Stimulated activated CD8-positive, alpha-beta memory T cell treated with anti-CD3 and anti-CD28 coated beads, Interleukin-7, amount 100 ng/mL, for 24 hours (primary cell): ENCODE measurements around the gene ARHGAP23.

Experiments
- DNase-seq: peaks from one replicate; pipeline ENCODE4 v3.0.0-alpha.2; 2020; ENCODE audit warnings: low read depth

Gene ARHGAP23, protein sequence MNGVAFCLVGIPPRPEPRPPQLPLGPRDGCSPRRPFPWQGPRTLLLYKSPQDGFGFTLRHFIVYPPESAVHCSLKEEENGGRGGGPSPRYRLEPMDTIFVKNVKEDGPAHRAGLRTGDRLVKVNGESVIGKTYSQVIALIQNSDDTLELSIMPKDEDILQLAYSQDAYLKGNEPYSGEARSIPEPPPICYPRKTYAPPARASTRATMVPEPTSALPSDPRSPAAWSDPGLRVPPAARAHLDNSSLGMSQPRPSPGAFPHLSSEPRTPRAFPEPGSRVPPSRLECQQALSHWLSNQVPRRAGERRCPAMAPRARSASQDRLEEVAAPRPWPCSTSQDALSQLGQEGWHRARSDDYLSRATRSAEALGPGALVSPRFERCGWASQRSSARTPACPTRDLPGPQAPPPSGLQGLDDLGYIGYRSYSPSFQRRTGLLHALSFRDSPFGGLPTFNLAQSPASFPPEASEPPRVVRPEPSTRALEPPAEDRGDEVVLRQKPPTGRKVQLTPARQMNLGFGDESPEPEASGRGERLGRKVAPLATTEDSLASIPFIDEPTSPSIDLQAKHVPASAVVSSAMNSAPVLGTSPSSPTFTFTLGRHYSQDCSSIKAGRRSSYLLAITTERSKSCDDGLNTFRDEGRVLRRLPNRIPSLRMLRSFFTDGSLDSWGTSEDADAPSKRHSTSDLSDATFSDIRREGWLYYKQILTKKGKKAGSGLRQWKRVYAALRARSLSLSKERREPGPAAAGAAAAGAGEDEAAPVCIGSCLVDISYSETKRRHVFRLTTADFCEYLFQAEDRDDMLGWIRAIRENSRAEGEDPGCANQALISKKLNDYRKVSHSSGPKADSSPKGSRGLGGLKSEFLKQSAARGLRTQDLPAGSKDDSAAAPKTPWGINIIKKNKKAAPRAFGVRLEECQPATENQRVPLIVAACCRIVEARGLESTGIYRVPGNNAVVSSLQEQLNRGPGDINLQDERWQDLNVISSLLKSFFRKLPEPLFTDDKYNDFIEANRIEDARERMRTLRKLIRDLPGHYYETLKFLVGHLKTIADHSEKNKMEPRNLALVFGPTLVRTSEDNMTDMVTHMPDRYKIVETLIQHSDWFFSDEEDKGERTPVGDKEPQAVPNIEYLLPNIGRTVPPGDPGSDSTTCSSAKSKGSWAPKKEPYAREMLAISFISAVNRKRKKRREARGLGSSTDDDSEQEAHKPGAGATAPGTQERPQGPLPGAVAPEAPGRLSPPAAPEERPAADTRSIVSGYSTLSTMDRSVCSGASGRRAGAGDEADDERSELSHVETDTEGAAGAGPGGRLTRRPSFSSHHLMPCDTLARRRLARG (N-terminal part only)

DNA sequence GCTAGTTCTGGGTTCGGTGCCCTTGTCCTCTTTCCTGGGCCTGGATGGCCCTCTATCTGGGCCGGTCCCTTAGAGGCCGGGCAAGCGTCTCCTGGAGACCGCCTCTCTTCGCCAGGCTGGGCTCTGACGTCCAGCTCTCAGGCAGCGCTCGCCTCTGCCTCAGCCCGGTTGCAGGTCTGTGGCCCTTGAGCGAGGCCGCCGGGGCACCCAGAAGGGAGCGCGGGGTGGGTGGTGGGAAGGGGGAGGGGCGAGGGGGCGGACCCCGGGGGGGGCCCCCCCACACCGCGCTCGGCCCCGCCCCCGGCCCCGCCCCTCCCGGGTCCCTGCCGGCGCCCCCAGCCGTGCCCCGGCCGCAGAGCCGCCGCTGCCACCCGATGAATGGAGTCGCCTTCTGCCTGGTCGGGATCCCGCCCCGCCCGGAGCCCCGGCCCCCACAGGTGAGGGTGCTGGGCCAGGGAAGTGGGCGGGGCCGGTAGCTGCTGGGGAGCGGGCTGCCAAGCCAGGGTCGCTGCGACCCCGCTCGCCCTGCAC is at the start of gene ARHGAP23:
ARHGAP23 (plus strand) TSS at position 353 of the 531 bp plus-strand sequence; CDS start at position 375, 22 bp downstream.
- no peak for DNase-seq

DNA sequence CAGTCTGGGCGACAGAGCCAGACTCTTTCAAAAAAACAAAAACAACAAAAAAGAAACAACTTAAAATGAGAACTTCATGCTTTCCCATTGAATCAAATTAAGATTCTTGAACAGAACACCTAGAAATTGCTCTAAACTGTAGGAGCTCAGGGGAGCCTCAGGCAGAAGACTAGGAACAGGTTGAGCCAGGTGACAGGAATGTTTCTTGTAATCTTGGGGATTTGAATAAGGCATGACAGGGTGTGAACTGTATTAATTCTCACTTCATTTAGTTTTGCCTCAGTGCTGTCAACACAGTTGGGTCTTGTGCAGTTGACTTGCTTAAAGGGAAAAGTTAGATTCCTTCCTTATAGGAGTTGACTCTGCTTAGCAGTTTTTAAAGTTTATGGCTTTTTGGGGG is 48.8 kb upstream of the ARHGAP23 start:
- DNase-seq = no peak

DNA sequence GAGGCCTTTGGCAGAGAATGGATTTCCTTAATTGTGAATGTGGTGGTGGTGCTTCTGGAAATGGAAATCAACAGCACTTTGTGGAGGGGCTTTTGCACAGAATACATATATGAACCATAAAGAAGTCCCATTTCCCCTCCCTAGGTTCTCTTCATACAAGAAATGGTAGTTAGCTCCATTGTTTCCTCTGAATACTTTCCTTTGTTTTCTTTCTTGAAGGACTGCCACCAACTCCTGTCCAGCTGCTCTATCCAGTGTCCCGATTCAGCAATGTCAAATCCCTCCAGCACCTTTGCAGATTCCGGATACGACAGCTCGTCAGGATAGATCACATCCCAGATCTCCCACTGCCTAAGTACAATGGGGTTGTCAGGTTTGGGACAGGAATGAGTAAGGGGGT is 33.2 kb upstream of the ARHGAP23 start:
- no peak for DNase-seq

DNA sequence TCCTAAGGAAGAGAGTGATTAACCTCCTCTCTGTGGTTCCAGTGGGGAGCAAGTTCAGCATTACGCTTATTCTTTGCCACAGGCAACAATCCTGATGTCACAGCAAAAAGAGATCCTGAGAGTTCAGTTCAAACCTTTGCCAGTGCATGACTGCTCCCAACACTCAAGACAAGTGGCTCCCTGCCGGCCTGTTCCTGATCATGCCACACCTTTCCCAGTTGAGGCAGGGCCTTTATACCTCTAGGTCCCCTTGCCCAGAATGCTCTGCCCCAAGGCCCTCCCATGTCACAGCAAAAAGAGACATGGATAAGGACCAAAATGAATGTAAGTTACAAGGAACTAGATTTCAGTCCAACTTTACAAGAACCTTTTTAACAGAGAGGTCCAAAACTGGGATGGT is 31.0 kb upstream of the ARHGAP23 start:
- DNase-seq = no peak

DNA sequence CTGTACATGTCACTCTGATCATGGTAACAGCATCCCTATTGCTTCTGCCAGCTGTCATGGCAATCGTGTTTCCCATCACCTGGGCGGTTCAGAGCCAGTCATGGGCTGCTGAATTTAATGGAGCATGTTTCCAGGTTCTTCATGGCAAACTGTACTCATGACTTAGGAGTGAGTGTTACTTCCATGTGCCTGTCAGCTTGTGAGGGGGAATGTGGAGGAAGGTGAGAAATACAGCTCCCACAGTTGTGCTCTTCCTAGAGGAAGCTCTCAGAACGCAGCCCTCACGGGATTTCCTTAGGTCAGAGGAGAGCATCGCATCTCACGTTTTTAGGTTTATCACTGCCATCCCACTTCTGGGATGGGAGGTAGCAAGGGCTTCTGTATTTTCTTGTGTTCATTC is 28.0 kb upstream of the ARHGAP23 start:
- no peak for DNase-seq

DNA sequence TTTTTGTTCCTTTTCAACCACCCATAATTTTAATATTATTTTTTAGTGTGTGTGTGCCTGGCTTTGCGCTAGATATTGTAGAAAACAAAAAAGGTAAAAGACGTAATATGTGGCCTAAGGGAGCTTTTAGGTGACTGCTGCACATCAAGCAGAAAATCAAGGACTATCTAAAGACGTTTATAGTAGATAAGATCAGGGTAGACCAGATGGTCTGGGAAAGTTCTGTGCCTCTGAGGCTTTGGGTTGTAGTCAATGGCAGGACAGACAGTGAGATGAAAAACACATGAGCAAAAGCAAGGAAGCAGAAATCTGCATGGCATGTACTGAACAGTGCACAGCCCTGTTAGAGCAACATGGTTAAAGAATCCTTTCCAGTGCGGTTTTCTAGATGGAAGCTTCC is 26.8 kb upstream of the ARHGAP23 start:
- no peak for DNase-seq

DNA sequence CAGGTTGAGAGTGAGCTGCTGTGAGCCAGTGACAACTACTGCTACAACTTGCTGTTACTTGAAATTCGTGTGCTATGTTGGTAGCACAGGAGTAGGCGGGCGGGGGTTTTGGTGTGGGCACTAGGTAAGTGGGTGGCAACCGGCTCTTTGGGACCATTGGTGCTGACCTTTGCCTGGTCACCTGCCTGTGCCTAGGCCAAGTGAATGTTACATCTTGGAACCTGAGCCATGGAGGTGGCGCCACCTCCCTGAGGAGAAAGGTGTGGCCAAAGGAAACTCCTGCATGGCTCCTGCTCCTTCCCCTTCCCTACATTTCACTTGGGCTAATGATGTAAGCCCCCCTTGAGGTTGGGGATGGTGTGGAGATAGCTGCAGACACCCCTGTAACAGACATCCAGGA is 25.4 kb upstream of the ARHGAP23 start:
- DNase-seq = no peak

DNA sequence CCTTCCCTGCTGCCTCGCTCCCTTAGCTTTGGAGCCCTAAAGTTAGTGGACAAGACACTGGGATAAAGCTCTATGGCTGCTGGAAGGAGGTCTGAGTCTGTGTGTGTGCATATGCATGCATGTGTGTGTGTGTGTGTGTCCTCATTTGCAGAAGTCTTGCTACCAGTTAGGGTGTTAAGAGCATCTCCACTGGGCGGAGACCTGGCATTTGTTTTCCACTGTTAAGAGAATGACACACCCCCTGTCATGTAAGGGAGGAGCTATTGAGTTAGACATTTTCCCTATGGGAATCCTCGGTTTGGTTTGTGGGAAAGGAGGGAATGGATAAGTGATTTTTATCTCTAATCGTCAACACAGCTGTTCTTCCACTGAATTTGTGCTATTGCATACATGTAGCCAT is 24.8 kb upstream of the ARHGAP23 start:
- no peak for DNase-seq

DNA sequence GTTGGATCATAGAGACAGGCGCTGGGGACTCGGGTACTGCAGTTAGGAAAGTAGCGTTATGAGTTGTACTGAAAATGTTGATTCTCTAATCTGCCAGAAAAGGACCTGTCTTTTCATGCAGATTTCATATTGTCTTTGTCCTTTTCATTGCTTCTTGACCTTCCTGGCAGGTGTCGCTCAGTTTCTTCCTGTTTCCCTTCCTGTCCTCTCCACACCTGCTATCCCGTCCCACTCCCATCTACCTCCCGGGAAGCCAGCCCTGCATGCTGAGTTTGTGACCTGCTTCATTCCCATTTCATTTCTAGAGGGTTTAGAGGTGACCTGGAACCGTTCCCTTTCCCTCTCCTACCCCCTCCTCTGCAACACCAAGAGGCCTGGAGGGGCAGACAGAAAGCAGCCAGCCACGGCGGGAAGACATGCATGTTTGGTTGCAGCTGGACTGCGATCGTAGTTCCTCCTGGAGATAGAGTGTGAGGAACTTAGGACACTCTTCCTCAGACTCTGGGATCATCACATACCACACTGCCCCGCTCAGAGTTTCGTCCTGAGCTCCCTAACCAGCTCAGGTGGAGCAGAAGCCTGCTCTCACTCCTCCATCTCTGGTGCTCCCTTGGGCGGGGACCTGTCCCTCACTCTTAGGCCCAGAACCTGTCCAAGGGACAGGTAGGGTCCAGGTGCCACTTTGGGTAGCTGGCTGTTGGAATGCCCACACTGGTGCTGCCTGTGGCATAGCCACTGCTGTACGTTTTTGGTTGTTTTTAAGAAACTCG is 23.9 kb upstream of the ARHGAP23 start:
- DNase-seq = no peak

DNA sequence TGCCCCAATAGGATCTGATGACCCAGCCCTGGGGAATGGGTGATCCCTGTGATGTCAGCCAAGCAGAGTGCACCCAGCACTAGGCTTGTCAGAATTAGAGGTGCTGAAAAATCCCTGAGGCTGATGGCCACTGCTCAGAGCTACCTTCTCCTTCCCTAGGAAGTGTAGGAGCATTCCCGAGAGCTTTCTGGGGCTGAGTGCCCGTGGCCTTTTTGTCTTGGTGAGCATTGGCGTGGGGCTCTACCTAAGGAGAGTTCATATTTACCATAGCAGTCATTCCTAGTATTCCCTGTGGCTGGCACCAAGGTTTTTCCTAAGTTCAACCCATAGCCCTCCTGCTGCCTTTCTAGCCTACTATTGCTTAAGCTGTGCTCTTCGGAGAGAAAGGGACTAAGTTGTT is 22.6 kb upstream of the ARHGAP23 start:
- no peak for DNase-seq

DNA sequence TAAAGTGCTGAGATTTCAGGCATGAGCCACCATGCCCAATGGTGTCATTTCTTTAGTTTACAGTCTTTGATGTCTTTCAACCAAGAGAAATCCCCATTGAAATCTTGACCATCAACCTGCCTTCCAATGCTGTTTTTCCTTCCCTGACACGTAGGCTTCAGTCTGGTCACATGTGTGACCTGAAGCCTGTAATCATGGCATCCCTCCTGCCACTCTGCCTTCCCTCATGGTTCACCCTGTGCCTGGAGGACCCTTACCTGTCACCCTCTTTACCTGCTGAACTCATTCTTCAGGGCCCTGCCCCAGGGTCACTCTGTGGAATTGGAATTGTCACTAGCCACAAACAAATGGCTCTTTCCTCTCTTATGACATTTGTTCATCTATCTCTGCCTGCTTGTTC is 18.1 kb upstream of the ARHGAP23 start:
- no peak for DNase-seq

DNA sequence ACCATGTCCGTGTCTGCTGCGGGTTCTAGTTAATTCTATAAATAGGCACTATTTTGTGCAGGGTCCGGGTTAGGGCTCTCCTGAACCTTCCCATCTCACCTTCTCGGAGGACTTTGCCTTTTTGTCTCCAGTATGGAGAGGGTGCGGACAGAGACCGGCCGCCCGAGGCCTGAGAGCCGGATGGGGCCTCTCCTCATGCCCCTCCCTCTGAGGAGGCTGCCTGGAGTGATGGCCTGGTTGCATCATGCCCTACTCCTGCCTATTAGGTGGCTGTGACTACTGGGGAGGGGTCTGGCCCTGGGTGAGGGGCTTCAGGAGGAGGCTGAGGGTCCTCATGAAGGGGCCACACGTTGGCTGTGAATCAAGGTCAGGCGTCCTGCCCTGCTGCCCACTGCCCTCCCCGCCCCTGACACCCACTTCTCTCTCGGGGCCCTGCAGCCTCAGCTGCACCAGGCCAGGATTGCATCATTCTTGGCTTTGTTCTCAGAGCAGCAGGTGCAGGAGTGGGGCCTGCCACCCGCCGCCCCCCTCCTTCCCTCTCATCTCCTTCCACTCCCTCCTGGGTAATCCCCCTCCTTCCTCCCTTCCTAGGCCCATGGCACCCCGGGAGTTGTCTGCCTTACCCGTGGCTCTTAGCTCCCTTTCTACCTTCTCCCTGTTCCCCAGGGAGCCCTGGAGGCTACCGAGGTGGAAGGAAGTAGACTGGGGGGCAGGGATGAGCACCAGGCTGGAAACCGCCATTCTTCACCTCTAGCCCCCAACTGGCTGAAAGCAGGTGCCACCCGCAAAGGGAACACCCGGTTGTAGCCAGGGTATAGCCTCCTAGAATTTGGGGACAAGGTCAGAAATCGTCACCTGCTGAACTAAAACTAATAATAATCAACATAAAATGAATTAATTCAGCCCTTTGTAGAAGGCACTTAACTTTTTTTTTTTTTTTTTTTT is 12.7 kb upstream of the ARHGAP23 start:
- no peak for DNase-seq

DNA sequence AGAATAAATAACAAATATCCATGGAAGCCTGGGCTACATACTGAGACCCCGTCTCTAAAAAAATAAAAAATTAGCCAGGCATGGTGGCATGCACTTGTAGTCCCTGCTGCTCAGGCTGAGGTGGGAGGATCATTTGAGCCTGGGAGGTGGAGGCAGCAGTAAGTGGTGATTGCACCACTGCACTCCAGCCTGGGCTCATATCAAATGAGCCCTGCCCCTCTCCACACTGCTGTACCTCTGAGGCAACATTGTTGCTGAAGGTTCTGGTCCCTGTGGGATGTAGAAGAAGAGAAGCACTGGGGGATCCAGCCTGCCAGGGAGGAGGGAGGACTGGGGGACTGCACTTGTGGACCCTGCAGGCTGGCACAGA is 11.4 kb upstream of the ARHGAP23 start:
- no peak for DNase-seq

DNA sequence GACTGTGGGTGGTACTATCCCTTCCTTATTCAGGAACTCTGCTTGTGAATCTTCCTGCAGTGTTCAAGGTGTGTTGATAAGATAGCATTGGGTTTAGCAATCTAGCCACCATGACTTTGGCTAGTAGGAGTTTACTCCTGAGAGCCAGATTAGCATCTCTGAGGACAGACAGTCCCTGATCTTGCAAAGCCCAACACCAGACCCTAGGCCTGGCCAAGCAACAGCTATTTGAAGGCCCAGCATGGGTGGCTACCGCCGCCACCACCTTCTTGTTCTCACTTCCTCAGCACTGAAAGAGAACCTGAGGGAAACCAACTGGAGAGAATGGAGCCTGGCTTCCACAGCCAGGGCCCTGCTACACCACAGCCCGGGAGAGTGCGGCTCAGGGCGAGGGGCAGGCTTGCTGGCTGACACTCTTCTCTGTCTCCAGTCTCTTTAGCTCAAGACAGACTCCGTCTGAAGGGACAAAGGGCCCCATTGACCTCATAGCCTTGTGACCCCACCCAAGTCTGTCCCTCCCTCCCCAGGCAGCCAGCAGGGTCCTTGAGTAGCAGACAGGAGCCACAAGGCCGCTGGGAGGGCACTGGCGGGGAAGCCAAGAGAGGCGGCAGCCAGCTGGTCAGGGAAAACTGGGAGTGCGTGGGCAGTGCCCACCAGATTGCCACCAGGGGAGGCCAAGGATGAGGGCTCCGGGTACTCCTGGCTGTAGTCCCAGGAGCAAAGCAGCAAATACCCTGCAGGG is 10.9 kb upstream of the ARHGAP23 start:
- no peak for DNase-seq

DNA sequence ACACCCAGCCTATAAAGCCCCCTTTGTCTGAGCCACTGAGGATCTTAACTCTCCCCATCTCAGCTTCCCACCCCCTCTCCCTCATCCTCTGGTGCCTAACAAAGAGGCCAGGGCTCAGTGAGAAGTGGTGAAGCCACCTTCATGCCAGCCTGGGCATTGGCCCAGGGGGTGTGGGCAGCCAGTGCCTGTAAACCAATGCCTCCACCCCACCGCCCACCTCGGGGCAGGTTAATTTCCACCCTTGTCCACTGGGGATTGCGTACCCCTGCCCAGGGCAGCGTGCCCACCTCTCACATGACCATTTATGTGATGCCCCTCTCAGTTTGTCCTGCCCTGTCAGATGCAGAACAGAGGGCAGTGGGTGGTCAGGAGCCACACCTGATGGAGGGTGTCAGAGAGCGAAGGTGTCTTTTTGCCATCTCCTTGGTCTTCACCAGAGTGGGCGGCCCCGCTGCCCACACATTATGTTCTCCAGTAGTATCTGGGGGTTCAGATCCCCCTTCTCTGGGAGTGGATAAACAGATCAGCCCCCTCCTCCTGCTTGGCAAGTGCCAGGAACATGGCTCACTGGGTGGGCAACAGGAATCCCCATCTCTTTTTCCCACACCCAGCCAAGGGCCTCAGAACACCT is 10.1 kb upstream of the ARHGAP23 start:
- no peak for DNase-seq

DNA sequence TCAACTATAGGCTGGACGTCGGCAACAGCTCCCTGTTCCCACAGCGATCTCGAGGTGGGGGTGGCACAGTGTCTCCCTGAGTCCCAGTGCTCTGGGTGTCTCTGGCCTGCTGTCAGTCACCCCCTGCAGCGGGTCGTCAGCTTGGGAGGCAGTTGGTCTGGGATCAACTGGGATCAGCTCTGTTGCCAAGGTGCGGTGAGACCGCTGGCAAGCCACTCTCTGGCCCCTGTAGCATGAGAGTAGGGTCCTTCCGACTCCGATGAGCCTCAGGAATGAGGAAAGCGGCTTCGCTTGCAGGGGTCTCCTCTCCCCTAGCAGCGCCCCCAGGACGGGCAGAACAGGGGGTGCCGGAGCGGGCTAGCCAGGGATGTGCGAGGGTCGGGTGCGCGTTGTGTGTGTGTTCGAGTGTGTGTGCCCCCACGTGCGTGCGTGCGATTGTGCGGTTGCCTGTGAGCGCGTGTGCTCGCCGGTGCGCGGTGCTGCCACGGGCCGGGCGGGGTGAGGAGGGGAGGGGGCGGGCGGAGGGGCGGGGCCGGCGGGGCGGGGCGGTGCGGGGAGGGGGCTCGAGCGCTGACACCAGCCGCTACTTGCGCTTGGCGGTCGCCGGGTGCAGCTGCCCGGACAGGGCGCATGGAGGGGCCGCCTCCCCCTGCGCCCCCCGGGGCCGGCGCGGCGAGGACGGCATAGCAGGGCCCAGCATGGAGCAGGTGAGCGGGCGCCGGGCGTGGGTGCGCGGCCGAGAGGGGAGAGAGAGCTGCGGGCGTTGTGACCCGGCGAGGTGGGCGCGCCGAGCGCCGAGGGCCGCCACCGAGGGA is 9.4 kb upstream of the ARHGAP23 start:
- no peak for DNase-seq

DNA sequence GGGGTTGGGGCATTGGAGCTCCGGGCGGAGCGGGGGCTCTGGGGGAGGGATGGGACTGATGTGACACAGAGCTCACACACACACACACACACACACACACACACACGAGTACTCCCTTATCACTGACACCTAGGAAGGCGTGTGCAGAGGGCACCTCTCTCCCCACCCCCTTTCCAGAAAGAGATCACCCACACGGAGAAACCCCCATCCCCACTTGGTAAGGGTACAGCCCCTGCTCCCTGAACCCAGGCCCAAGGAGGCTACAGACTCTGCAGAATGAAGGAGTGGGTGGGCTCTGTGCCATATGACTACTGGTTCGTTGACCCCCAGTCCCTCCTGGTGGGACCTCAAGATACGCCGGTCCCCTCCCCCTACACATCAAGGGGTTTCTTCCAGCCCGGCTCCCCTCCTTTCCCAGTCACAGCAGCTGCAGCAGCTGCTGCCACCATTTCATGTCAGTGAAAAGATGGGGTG is 8.7 kb upstream of the ARHGAP23 start:
- DNase-seq = no peak

DNA sequence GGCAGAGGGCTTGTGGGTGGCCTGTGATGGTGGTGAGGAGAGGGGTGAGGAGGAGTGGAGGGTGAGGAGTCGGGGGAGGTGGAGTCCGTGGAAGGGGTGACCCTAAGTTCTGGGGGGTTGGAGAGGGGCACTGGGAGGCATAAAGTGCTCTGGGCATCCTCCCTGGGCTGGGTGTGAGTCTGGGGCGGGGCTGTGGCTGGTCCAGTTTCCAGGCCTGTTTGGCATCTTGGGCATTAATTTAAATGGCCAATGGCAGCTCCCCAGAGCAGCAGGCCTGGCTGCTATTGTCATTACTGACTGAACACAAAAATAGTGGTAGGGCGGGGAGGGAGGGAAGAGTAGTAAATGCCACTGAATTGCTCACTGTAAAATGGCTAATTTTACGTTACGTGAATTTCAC is 7.7 kb upstream of the ARHGAP23 start:
- DNase-seq = no peak
